ENCODE measurements around the gene NPFF.

The NPFF gene

GRCh38 chr12:53513712-53514410 is 6.6 kb upstream of the NPFF start:
- no peak for DNase-seq

- no peak for DNase-seq
Observed at GRCh38 chr12:53510181-53510812, 3.0 kb upstream of the NPFF start.

GRCh38 chr12:53508534-53509170 is 1.4 kb upstream of the NPFF start:
- DNase-seq = peak; percentile 72

- no peak for DNase-seq
Observed at GRCh38 chr12:53507603-53507885, 260 bp upstream of the NPFF start.

GRCh38 chr12:53506450-53506785 is 866 bp downstream of the NPFF start:
- DNase-seq = no peak

- peak; percentile 57 for DNase-seq
Observed at GRCh38 chr12:53505555-53506449, 1.5 kb downstream of the NPFF start.

GRCh38 chr12:53505086-53505485 is 2.2 kb downstream of the NPFF start:
- DNase-seq = peak; percentile 51

- DNase-seq = no peak
Observed at GRCh38 chr12:53504004-53504920, 3.0 kb downstream of the NPFF start.

GRCh38 chr12:53502983-53503728 is 4.1 kb downstream of the NPFF start:
- DNase-seq = no peak

GRCh38 chr12:53502331-53502730 is 5.0 kb downstream of the NPFF start:
- DNase-seq = no peak

- no peak for DNase-seq
Observed at GRCh38 chr12:53501615-53502181, 5.6 kb downstream of the NPFF start.

GRCh38 chr12:53500776-53501614 is 6.3 kb downstream of the NPFF start, which contains the start of gene TARBP2:
Gene TARBP2, plus strand, starts transcription at chr12:53501283. Its CDS starts 126 bp downstream, at chr12:53501409.
- peak; percentile 100 for DNase-seq

- peak; percentile 35 for DNase-seq
Observed at GRCh38 chr12:53500142-53500775, 7.0 kb downstream of the NPFF start.

- DNase-seq = peak; percentile 67
Observed at GRCh38 chr12:53499266-53500141, 7.8 kb downstream of the NPFF start, which contains the start of gene MAP3K12. Gene MAP3K12, minus strand, starts transcription at chr12:53499458. Its CDS starts 12,067 bp downstream, at chr12:53487391.

- no peak for DNase-seq
Observed at GRCh38 chr12:53498235-53498630, 9.1 kb downstream of the NPFF start.

- no peak for DNase-seq
Observed at GRCh38 chr12:53497461-53497860, 9.8 kb downstream of the NPFF start.

GRCh38 chr12:53496752-53497032 is 10.6 kb downstream of the NPFF start:
- DNase-seq = no peak
